Sigmoid colon (tissue), 7 donors: ENCODE results near the gene PIK3CD. TPM values are rescaled to one million over a fixed set of nuclear protein-coding genes. Genes with fewer than 3 reads are reported as not detected.

ENCODE experiments used
- DNase-seq: peaks from one replicate; pipeline ENCODE4 v3.0.0-alpha.2; 2019
- H3K27ac ChIP-seq, 4 donors: fragments of 200-600 bp; sonication (generic); one replicate each; pipeline ENCODE4 v1.5.1; 2016 to 2019; ENCODE audit warnings: mild to moderate bottlenecking in 1 of 4
- H3K27me3 ChIP-seq, 3 donors: fragments of 200-600 bp; sonication (generic); one replicate each; pipeline ENCODE4 v1.5.1; 2019; ENCODE audit warnings: mild to moderate bottlenecking in 1 of 3
- H3K36me3 ChIP-seq, 4 donors: fragments of 200-600 bp; sonication (generic); one replicate each; pipeline ENCODE4 v1.5.1; 2016 to 2019
- H3K4me1 ChIP-seq, 4 donors: fragments of 200-600 bp; sonication (generic); one replicate each; pipeline ENCODE4 v1.5.1; 2017 to 2019
- H3K4me3 ChIP-seq, 4 donors: fragments of 200-600 bp; sonication (generic); one replicate each; pipeline ENCODE4 v1.5.1; 2017 to 2019; ENCODE audit warnings: mild to moderate bottlenecking in 2 of 4, moderate library complexity in 1 of 4
- H3K9me3 ChIP-seq, 4 donors: fragments of 200-600 bp in 3 of 4; sonication (generic) in 3 of 4; one replicate each; pipeline versions ENCODE4 v1.5.1 to v1.6.1; 2013 to 2019
- CTCF ChIP-seq, 4 experiments: fragments of 450-650 bp in 3 of 4; fragments of 200-600 bp in 1 of 4; IDR thresholded peaks; one replicate each; pipeline ENCODE4 v1.5.1; 2016 to 2019; ENCODE audit warnings: antibody characterized with exemption in 4 of 4, mild to moderate bottlenecking in 3 of 4, moderate library complexity in 2 of 4
- EP300 ChIP-seq, 4 donors: sonication (generic); formaldehyde crosslinking; IDR thresholded peaks; one replicate each; pipeline ENCODE4 v1.6.1; 2017; ENCODE audit warnings: antibody characterized with exemption in 4 of 4
- POLR2A ChIP-seq, 2 donors: fragments of 450-650 bp; IDR thresholded peaks; one replicate each; pipeline ENCODE4 v1.6.1; 2016; ENCODE audit warnings: antibody characterized with exemption in 2 of 2, mild to moderate bottlenecking in 2 of 2, moderate library complexity in 2 of 2
- POLR2AphosphoS5 ChIP-seq, 4 donors: sonication (generic); formaldehyde crosslinking; IDR thresholded peaks; one replicate each; pipeline ENCODE4 v1.6.1; 2017; ENCODE audit warnings: antibody characterized with exemption in 4 of 4
- WGBS, 2 donors: extraction: QIAGEN DNeasy Blood & Tissue Kit; methylation state at CpG; one replicate each; pipeline ENCODE4 v1.1.7; 2013; 5-methylcytosine and 5-hydroxymethylcytosine counted together
- intact Hi-C: fragments of 100-400 bp; cut with DNase I; formaldehyde crosslinking; loops from one replicate; pipeline ENCODE4 v1.15.1; 2023
- polyA plus RNA-seq, 3 donors: library from polyadenylated mRNA; stranded (reverse); fragments of 200-250 nt; gene quantifications; one replicate each; pipeline ENCODE4 v1.2.3, GENCODE V29; 2013
- total RNA-seq, 4 donors: library from RNA; depleted of rRNA; stranded (reverse); fragments of >200 nt; gene quantifications; one replicate each; pipeline ENCODE4 v1.1.0, GENCODE V29; 2016
- donor health status: healthy with polysubstance abuse.
- donor health status: Bipolar disorder and iron deficiency.
- donor health status: healthy.

Gene PIK3CD
- total and polyA plus RNA-seq, 7 donors: 1.2 to 23.1 (median 8.7) TPM

- H3K36me3 ChIP-seq: peaks cover 0 to 4% (median 0%) of the 10 kb centered on the region in 4 donors
- WGBS, 2 donors: 73 to 75% methylated on average over 14 of the region's 14 CpGs
- intact Hi-C loops: no loop called here
- DNase-seq: no peak
- no peaks in the 10 kb centered on the region for H3K27me3 ChIP-seq
- H3K4me1 ChIP-seq: peaks cover 0 to 38% (median 28%) of the 10 kb centered on the region in 4 donors
- H3K27ac ChIP-seq: peak overlapping the region; percentile 60 to 79 (median 67)
- H3K9me3 ChIP-seq: no peaks in the 10 kb centered on the region
- TF ChIP-seq EP300 (IDR thresholded peaks at IDR 0.05): no peak
- no peak for TF ChIP-seq POLR2A (IDR thresholded peaks at IDR 0.05)
- TF ChIP-seq POLR2AphosphoS5 (IDR thresholded peaks at IDR 0.05): no peak
- no peak for TF ChIP-seq CTCF (IDR thresholded peaks at IDR 0.05)
- H3K4me3 ChIP-seq: peak overlapping the region; percentile 58 to 94 (median 78)
These were observed 39.0 kb downstream of the PIK3CD start for GRCh38 chr1:9690440-9691107.

- intact Hi-C loops: no loop called here
- Histone ChIP-seq H3K4me3 (no peak overlapping the region), H3K27ac (no peak overlapping the region), H3K4me1 (peaks cover 0 to 38% (median 28%) of the 10 kb centered on the region in 4 donors), H3K9me3 (no peaks in the 10 kb centered on the region), H3K36me3 (peaks cover 0 to 4% (median 0%) of the 10 kb centered on the region in 4 donors), H3K27me3 (no peaks in the 10 kb centered on the region)
- WGBS, 2 donors: 76 to 77% methylated on average over 6 of the region's 6 CpGs
- TF ChIP-seq POLR2A (IDR thresholded peaks at IDR 0.05) (no peak), EP300 (IDR thresholded peaks at IDR 0.05) (no peak), POLR2AphosphoS5 (IDR thresholded peaks at IDR 0.05) (no peak)
- DNase-seq: no peak
These were observed 39.5 kb downstream of the PIK3CD start for GRCh38 chr1:9691108-9691445.

- Histone ChIP-seq H3K27me3 (no peaks in the 10 kb centered on the region), H3K9me3 (no peaks in the 10 kb centered on the region), H3K4me1 (peaks cover 0 to 38% (median 28%) of the 10 kb centered on the region in 4 donors), H3K4me3 (no peak overlapping the region), H3K27ac (no peak overlapping the region), H3K36me3 (peaks cover 0 to 4% (median 0%) of the 10 kb centered on the region in 4 donors)
- DNase-seq: no peak
- TF ChIP-seq EP300 (IDR thresholded peaks at IDR 0.05): no peak
- TF ChIP-seq CTCF (IDR thresholded peaks at IDR 0.05): no peak
- TF ChIP-seq POLR2A (IDR thresholded peaks at IDR 0.05): no peak
- no peak for TF ChIP-seq POLR2AphosphoS5 (IDR thresholded peaks at IDR 0.05)
- intact Hi-C loops: no loop called here
- WGBS, 2 donors: 74 to 79% methylated on average over 5 of the region's 5 CpGs
These were observed 40.2 kb downstream of the PIK3CD start for GRCh38 chr1:9691691-9692090.

- Histone ChIP-seq H3K9me3 (no peaks in the 10 kb centered on the region), H3K27ac (no peak overlapping the region), H3K4me3 (no peak overlapping the region), H3K4me1 (no peaks in the 10 kb centered on the region), H3K36me3 (peaks cover 0 to 4% (median 0%) of the 10 kb centered on the region in 4 donors), H3K27me3 (no peaks in the 10 kb centered on the region)
- TF ChIP-seq EP300 (IDR thresholded peaks at IDR 0.05) (no peak), CTCF (IDR thresholded peaks at IDR 0.05) (no peak), POLR2A (IDR thresholded peaks at IDR 0.05) (no peak), POLR2AphosphoS5 (IDR thresholded peaks at IDR 0.05) (no peak)
- intact Hi-C loops: no loop called here
- no peak for DNase-seq
- 96 to 98% methylated on average over 2 of the region's 2 CpGs for WGBS, 2 donors
These were observed 45.3 kb downstream of the PIK3CD start for GRCh38 chr1:9696793-9697192.

GRCh38 chr1:9699361-9699760 is 47.8 kb downstream of the PIK3CD start:
- H3K9me3 ChIP-seq: no peaks in the 10 kb centered on the region
- no peaks in the 10 kb centered on the region for H3K36me3 ChIP-seq
- no peak overlapping the region for H3K4me3 ChIP-seq
- WGBS, 2 donors: 53 to 84% methylated on average over 7 of the region's 7 CpGs
- no peak overlapping the region for H3K27ac ChIP-seq
- TF ChIP-seq EP300 (IDR thresholded peaks at IDR 0.05) (no peak), POLR2A (IDR thresholded peaks at IDR 0.05) (no peak), CTCF (IDR thresholded peaks at IDR 0.05) (no peak), POLR2AphosphoS5 (IDR thresholded peaks at IDR 0.05) (no peak)
- intact Hi-C loops: no loop called here
- no peaks in the 10 kb centered on the region for H3K27me3 ChIP-seq
- no peaks in the 10 kb centered on the region for H3K4me1 ChIP-seq
- no peak for DNase-seq
